Aorta (tissue), 5 donors: ENCODE results near the gene FRMD6. TPM values are rescaled to one million over a fixed set of nuclear protein-coding genes. Genes with fewer than 3 reads are reported as not detected.

ENCODE experiments used
- ATAC-seq: fragments of 200-7000 bp; cut with Tn5 transposase; one replicate; pipeline ENCODE4 v1.9.1; 2022; ENCODE audit warnings: moderate library complexity; ENCODE audit not compliant: low FRiP score
- DNase-seq, 2 donors: peaks; one replicate each; pipeline ENCODE4 v3.0.0-alpha.2; 2020
- H3K27ac ChIP-seq, 2 donors: one replicate each; pipeline ENCODE4 v1.5.1; 2013; ENCODE audit warnings: low read length in 2 of 2, mild to moderate bottlenecking in 2 of 2, moderate library complexity in 2 of 2, control low read depth in 1 of 2, inconsistent platforms in 1 of 2, low read depth in 1 of 2
- H3K27me3 ChIP-seq, 2 donors: one replicate each; pipeline ENCODE4 v1.6.1; 2013; ENCODE audit warnings: control low read depth in 1 of 2, low read length in 1 of 2, mild to moderate bottlenecking in 1 of 2, moderate library complexity in 1 of 2; ENCODE audit not compliant: insufficient read depth in 2 of 2, control insufficient read depth in 1 of 2
- H3K36me3 ChIP-seq, 2 donors: one replicate each; pipeline ENCODE4 v1.6.1; 2013; ENCODE audit warnings: control low read depth in 1 of 2, low read length in 1 of 2, mild to moderate bottlenecking in 1 of 2; ENCODE audit not compliant: insufficient read depth in 2 of 2, control insufficient read depth in 1 of 2
- H3K4me1 ChIP-seq, 2 donors: one replicate each; pipeline ENCODE4 v1.6.1; 2013; ENCODE audit warnings: low read length in 2 of 2, control low read depth in 1 of 2, mild to moderate bottlenecking in 1 of 2, moderate library complexity in 1 of 2; ENCODE audit not compliant: insufficient read depth in 2 of 2, control insufficient read depth in 1 of 2
- H3K4me3 ChIP-seq, 2 donors: one replicate each; pipeline ENCODE4 v1.5.1; 2013; ENCODE audit warnings: low read length in 2 of 2, control low read depth in 1 of 2, mild to moderate bottlenecking in 1 of 2
- H3K9me3 ChIP-seq: one replicate; pipeline ENCODE4 v1.6.1; 2013; ENCODE audit warnings: mild to moderate bottlenecking, low read length; ENCODE audit not compliant: control insufficient read depth
- WGBS, 2 donors: extraction: QIAGEN DNeasy Blood & Tissue Kit; methylation state at CpG; one replicate each; pipeline ENCODE4 v1.1.7; 2013; 5-methylcytosine and 5-hydroxymethylcytosine counted together
- intact Hi-C, 2 donors: fragments of 100-400 bp; cut with DNase I; formaldehyde crosslinking; loops; one replicate each; pipeline versions ENCODE4 v1.14.2 to v1.15.0; 2022
- long read RNA-seq, 2 donors: library from polyadenylated mRNA; unstranded; transcript quantifications; one replicate each; pipeline ENCODE4 v2.0.0, GENCODE V29; 2020 to 2021
- polyA plus RNA-seq, 2 donors: library from polyadenylated mRNA; stranded (reverse); fragments of 200-250 nt; gene quantifications; one replicate each; pipeline ENCODE4 v1.2.3, GENCODE V29; 2013
- total RNA-seq, 2 donors: library from RNA; stranded (reverse); fragmentation: NEBNext Ultra II Directional; extraction: Animal tissue kit (Norgen Biotek cat#: 25700); gene quantifications; one replicate each; pipeline ENCODE4 v1.2.1, GENCODE V29; 2021
- donor health status: healthy with polysubstance abuse.
- donor health status: Bipolar disorder and iron deficiency.
- donor health status: DM: no; HTN: no; CAD: no.
- donor health status: DM: no; HTN: no; CAD: no.
- donor health status: DM: yes; HTN: yes; CAD: no.

Gene FRMD6
- total RNA-seq, result 10 to 100 TPM; 44.8 to 56.7 TPM
- 10 to 100 TPM; 10.3 to 11.0 TPM for polyA plus RNA-seq
- long read RNA-seq, donor 1, full-length matches to known transcripts, result 2 of 14 reads
- long read RNA-seq, donor 1, partial matches to known transcripts, result 2 of 14 reads
- long read RNA-seq, donor 1, other reads (novel, unspliced or antisense), result 10 of 14 reads
- long read RNA-seq, donor 2, full-length matches to known transcripts, result 11 of 31 reads
- long read RNA-seq, donor 2, partial matches to known transcripts, result 5 of 31 reads
- long read RNA-seq, donor 2, other reads (novel, unspliced or antisense), result 15 of 31 reads

DNA sequence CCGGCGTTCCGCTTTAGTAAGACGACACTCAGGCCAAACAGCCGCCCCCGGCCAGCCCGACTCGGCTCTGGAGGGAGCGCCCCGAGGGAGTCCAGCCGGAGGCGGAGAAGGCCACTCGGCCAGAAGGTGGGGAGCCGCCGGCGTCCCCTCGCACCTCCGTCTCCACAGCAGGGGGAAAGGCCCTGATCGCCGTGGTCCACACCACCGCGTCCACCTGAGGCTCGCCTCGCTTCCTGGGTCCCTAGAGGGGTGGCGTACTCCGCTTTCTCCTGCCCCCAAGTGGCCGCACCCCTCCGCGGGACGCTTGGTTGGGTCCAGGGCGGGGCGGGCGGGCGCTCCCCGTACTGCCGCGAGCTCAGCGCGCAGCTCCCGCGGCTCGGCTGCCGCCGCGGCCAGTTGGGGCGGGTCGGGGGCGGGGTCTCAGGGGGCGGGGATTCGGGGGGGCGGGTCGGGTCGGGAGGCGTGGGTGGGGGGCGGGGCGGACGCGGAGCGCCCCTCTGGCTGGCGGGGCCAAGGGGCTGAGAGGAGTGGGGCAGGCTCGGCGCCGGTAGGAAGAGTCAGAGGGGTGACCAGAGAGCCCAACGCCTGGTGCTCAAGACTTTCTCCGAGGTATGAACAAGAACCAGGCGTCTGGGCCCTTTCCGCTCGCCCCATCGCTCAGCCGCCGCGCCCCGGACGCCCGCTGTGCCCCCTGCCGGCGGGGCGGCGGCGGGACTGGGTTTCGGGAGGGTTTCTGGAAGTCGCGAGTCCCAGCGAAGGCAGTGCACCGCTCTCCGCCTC lies at the start of gene FRMD6:
TSS of gene FRMD6 (plus strand) at position 523 of the 780 bp plus-strand sequence. CDS start 37,927 bp downstream, outside the sequence.
- WGBS, 2 donors, result 0 to 1% methylated on average over 57 to 86 of the region's 86 CpGs
- H3K4me1 ChIP-seq, result no peaks in the 10 kb centered on the region
- no peaks in the 10 kb centered on the region for H3K27me3 ChIP-seq
- peak; percentile 94 for ATAC-seq
- H3K36me3 ChIP-seq, result no peaks in the 10 kb centered on the region
- H3K9me3 ChIP-seq, result no peaks in the 10 kb centered on the region
- peak; percentile 93 to 96 for DNase-seq
- intact Hi-C loops, result loop anchor here (2.0 to 5.0 kb wide), 5 partner anchors 56 to 369 kb away; no protein-coding TSS in a partner anchor
- peak within 1 kb of the TSS; percentile 50 to 97 for H3K27ac ChIP-seq
- H3K4me3 ChIP-seq, result peak within 1 kb of the TSS; percentile 60 to 73

DNA sequence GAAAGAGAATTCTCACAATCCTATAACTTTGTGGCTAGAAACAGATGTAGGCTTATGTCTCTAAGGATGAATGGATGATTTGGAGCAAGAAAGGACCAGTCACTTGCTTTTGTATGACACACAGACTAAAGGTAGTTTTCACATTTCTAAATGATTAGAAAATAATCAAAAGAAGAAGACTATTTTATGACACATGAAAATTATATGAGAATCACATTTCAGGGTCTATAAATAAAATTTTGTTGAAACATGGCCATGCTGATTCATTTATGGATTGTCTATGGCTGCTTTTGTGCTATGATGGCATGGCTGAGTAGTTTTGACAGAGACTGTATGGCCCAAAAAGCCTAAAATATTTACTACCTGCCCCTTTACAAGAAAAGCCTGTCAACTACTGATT lies 49.4 kb upstream of the FRMD6 start:
- Histone ChIP-seq H3K27me3 (no peaks in the 10 kb centered on the region), H3K4me1 (no peaks in the 10 kb centered on the region), H3K36me3 (no peaks in the 10 kb centered on the region), H3K27ac (no peak overlapping the region), H3K4me3 (no peak overlapping the region), H3K9me3 (no peaks in the 10 kb centered on the region)
- ATAC-seq (no peak), DNase-seq (no peak)
- intact Hi-C loops, result no loop called here

DNA sequence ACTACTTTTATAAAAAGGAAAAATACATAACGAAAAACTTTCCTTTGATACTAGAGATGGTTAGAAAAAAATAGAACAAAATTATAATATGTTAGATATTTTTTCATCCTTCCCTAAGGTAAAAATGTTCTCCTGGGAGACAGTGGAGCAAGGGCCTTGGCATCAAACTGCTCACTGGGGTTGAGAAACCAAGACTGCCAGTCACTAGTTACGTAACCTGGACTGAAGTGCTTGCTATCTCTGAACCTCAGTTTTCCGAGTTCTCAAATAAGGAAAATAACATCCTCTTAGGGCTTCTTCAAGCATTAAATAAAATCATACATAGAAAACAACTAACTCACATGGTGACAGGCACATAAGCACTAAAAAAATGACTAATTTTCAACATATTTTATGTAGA lies 48.2 kb upstream of the FRMD6 start:
- no peaks in the 10 kb centered on the region for H3K27me3 ChIP-seq
- no peaks in the 10 kb centered on the region for H3K4me1 ChIP-seq
- no peaks in the 10 kb centered on the region for H3K36me3 ChIP-seq
- no peak overlapping the region for H3K27ac ChIP-seq
- H3K4me3 ChIP-seq, result no peak overlapping the region
- DNase-seq (no peak), ATAC-seq (no peak)
- no peaks in the 10 kb centered on the region for H3K9me3 ChIP-seq
- 92 to 94% methylated on average over 3 of the region's 3 CpGs for WGBS, 2 donors
- intact Hi-C loops, result no loop called here

DNA sequence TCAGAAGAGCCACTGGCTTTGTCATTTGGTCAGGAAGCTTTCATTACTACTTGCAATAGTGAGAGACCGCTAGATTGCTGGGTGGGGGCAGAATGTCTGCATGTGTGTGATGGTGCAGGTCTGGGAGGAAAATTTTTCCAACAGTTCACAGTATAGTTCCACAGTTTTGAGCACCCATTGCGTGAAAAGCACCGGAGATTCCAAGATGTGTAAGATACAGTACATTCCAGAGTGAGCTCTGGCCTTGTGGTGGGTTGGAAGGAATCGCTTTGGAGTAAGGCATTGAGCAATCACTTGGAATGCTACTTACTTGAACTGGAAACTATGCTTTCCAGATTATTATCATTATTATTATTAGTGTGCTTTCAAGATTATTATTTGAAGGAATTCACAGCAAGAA lies 47.6 kb upstream of the FRMD6 start:
- H3K9me3 ChIP-seq, result no peaks in the 10 kb centered on the region
- H3K27ac ChIP-seq, result no peak overlapping the region
- H3K4me1 ChIP-seq, result no peaks in the 10 kb centered on the region
- WGBS, 2 donors, result 77 to 80% methylated on average over 4 of the region's 4 CpGs
- H3K27me3 ChIP-seq, result no peaks in the 10 kb centered on the region
- intact Hi-C loops, result no loop called here
- ATAC-seq (peak; percentile 68), DNase-seq (no peak)
- no peaks in the 10 kb centered on the region for H3K36me3 ChIP-seq
- no peak overlapping the region for H3K4me3 ChIP-seq

DNA sequence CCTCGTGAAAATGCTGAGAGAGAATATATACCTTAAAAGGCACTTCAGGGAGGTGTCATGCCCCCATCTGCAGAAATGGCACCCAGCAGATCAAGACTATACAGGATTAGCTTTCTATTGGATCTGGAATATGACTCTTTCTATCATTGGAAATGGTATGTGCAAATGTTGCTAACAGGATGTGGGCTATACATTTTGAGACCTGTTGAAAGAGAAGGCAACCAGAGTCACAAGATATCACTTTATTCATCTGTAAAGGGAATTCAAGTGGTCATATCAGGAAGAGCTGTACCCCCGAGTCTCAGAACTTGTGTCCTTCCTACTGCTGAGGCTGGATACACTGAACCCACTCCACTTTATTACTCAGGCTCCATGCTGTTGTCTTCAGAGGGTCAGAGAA lies 46.1 kb upstream of the FRMD6 start:
- ATAC-seq, result no peak
- Histone ChIP-seq H3K36me3 (no peaks in the 10 kb centered on the region), H3K27ac (no peak overlapping the region), H3K9me3 (no peaks in the 10 kb centered on the region), H3K4me1 (no peaks in the 10 kb centered on the region), H3K27me3 (no peaks in the 10 kb centered on the region), H3K4me3 (no peak overlapping the region)
- no peak for DNase-seq
- intact Hi-C loops, result no loop called here
- WGBS, 2 donors, result 89 to 92% methylated on average over 2 of the region's 2 CpGs

DNA sequence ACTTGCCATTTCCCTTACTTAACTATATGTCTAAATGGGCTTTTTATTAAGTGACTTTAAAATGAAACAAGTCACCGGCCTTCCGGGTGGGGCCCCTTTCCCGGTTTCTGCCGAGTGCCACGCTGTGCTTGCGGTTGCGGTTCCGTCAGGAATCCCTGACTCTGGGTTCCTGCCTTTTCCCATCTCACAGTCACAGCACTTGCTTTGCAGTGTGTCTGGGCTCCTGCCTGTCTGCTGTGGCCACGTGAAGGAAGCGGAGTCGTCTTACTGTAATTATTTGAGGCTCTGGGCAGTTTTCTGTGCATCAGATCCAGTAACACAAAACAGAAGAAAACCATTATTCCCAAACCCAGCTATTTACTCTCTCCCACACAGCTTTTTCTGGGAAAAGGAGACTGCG lies 44.0 kb upstream of the FRMD6 start:
- Histone ChIP-seq H3K9me3 (no peaks in the 10 kb centered on the region), H3K4me1 (no peaks in the 10 kb centered on the region), H3K36me3 (no peaks in the 10 kb centered on the region), H3K27me3 (no peaks in the 10 kb centered on the region), H3K4me3 (no peak overlapping the region), H3K27ac (no peak overlapping the region)
- 51 to 60% methylated on average over 12 of the region's 12 CpGs for WGBS, 2 donors
- peak in 1 of 2 donors; percentile 41 for DNase-seq
- ATAC-seq, result no peak
- intact Hi-C loops, result no loop called here

DNA sequence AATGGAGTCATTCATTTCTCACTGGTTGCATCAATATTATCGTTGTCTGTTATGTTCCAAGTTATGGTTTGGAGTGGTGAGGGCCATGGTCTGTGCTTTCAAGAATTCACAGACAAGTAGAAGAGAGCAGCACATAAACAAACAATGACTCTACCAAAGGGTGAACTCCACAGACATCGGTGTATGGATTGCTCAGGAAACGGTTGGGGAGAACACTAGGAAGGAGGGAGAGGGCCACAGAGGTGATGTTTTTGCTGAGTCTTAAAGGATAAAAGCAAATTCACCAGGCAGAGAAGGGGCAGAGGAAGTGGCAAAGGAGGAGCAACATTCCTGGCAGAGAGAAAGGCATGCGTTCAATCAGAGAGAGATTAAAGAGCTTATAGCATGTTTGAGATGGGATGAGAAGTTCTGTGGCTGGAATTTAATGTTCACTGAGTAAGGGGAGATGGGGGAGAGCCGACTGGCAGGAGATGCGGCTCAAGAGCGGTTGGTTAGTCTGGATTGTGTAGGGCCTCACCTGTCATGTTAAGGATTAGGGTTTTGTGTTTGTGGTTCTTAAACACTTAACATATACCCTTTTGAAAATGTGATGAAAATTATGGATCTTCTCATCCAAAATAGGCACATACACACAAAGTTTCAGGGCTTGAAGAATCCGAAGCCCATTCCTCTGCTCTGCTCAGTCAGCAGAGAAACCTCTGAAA lies 42.3 kb upstream of the FRMD6 start:
- Histone ChIP-seq H3K36me3 (no peaks in the 10 kb centered on the region), H3K4me3 (no peak overlapping the region), H3K27me3 (no peaks in the 10 kb centered on the region), H3K4me1 (no peaks in the 10 kb centered on the region), H3K9me3 (no peaks in the 10 kb centered on the region), H3K27ac (no peak overlapping the region)
- ATAC-seq, result no peak
- intact Hi-C loops, result no loop called here
- no peak for DNase-seq
- WGBS, 2 donors, result 66 to 81% methylated on average over 8 of the region's 8 CpGs

DNA sequence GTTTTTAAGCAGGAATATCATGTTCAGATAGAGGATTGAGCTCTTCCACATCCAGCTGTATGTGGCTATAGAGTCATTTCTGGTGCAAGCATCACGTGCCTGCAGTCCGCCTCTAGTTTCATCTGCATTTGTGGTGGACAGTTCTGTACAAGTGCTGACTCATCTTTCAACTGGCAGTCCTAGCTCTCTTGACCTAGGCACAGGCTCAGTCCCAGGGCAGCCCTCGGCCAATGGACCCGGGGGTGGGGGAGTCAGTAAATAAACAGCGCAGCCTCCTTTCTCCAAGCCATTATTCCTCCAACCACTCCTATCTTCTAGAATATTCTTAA lies 41.8 kb upstream of the FRMD6 start:
- Histone ChIP-seq H3K9me3 (no peaks in the 10 kb centered on the region), H3K27ac (no peak overlapping the region), H3K27me3 (no peaks in the 10 kb centered on the region), H3K4me1 (no peaks in the 10 kb centered on the region), H3K4me3 (no peak overlapping the region), H3K36me3 (no peaks in the 10 kb centered on the region)
- DNase-seq (no peak), ATAC-seq (no peak)
- intact Hi-C loops, result no loop called here
- WGBS, 2 donors, result 92 to 94% methylated on average over 5 of the region's 5 CpGs
